LNCAP (cell line): ENCODE results near the gene BMAL2.

ENCODE experiments used
- TF ChIP-seq, protein P1 (sequence below): fragments of 450-650 bp; IDR thresholded peaks from 2 replicates; pipeline ENCODE4 v1.5.1; 2017; ENCODE audit warnings: mild to moderate bottlenecking

The BMAL2 gene

DNA sequence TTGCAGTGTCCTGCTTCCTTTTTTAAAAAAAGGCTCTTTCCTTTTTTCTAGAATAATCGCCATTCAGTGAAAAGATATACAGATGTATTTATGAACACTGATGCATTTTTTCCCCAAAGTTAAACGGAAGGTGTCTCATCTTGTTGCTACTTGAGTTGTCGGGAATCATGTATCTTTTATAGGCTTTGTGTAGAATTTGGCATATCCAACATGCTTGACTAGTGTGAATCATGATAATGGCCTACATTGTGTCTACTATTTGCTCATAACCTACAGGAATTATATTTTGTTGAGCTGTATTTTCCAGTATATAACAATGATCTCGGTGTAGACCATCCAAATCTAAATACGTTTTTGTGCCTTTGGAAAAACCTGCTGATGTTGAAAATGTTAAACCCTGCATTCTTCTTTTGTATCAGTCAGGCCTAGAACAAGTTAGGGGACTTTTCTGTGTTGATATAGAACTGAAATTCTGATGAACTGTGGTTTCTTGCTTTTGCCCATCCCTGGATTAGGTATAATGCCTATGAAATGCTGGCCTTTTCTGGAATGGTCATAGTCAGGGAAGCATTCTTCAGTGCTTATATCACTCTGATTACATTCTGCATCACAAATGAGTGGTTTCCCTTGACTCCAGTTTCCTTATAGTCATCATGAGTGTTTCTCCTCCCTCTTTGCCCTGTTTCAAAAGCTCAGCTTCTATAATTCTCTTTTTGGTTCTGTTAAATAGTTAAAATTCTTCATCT lies 10.8 kb downstream of the BMAL2 start:
- TF ChIP-seq, protein P1, sequence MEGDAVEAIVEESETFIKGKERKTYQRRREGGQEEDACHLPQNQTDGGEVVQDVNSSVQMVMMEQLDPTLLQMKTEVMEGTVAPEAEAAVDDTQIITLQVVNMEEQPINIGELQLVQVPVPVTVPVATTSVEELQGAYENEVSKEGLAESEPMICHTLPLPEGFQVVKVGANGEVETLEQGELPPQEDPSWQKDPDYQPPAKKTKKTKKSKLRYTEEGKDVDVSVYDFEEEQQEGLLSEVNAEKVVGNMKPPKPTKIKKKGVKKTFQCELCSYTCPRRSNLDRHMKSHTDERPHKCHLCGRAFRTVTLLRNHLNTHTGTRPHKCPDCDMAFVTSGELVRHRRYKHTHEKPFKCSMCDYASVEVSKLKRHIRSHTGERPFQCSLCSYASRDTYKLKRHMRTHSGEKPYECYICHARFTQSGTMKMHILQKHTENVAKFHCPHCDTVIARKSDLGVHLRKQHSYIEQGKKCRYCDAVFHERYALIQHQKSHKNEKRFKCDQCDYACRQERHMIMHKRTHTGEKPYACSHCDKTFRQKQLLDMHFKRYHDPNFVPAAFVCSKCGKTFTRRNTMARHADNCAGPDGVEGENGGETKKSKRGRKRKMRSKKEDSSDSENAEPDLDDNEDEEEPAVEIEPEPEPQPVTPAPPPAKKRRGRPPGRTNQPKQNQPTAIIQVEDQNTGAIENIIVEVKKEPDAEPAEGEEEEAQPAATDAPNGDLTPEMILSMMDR, result no peak

DNA sequence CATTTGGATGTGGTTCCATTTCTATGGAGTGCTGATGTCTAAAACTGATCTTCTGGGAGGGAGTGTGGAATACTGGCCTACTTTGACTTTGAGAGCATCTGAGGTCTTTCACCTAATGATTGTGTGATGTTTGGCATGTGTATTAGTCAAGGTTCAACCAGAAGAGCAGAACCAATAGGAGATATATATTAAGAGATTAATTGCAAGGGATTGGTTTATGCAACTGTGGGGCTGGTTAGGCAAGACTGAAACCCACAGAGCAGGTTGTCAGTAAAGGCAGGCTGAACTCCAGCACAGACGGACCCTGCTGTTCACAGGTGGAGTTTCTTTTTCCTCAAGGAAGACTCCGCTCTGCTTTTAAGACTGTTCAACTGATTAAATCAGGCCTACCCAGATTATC lies 11.6 kb downstream of the BMAL2 start:
- TF ChIP-seq, protein P1, result no peak

DNA sequence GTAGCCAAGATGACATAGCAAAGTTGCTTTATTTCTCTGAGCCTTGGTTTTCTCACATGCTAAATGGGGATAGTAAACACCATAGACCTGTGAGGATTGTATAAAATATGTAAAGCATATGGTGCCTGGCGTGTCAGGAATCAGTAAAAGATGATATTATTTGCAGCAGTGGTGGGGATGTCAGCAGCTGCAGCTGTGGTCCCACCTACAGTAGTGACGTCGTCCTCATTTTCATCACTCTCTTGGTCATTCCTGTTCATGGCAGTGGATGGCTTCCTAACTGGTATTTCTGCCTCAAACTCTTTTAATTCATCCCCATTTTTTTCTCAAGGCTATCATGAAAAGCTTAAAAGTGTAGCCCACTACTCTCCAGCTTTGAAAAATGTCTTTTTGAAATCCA lies 12.1 kb downstream of the BMAL2 start:
- TF ChIP-seq, protein P1, result no peak

DNA sequence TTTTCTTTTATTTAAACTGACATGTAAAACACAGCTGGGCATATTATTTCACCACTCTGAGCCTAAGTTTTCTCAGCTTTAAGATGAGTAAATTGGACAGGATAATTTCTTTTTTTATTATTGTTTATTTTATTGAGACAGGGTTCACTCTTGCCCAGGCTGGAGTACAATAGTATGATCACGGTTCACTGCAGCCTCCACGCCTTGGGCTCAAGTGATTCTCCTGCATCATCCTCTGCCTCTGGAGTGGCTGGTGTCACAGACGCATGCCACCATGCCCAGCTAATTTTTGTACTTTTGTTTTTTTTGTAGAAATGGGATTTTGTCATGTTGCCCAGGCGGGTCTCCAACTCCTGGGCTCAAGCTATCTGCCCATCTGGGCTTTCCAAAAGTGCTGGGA lies 12.7 kb downstream of the BMAL2 start:
- TF ChIP-seq, protein P1, result no peak

DNA sequence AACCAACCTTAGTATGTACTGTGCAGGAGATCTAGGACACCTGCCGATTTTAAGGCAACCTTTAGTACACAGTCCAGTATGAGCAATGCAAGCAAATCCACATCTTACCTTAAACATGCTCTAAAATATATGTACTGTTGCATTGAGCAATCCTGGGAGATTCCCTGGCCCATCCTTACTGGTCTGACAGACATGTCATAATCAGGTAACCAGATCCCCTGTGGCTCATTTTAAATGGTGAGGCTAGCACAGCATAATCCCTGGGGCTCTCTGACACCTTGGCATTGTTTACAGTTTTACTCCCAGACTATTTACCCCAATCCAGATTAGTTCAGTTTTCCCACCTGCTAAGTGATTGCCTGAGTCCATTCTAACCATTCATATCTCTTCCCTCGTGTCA lies 15.1 kb downstream of the BMAL2 start:
- TF ChIP-seq, protein P1, result no peak

DNA sequence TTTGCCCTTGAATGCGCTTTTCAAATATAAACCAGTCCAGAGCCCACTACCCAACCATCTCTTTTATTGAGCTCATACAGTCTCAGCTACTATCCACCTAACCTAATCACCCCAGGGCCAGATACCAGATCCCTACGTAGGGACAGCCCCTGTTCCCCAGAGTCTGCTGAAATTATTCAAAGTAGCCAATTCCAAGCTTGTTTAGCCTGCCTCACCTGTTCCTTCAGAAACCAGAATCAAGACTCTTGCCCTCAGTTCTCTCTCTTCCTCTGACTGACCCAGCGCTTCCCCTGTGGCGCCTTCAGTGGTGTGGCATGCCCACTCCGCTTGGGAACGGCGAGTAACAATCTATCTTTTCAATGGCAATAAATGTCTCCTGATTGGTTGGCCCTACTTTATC lies 18.8 kb downstream of the BMAL2 start:
- TF ChIP-seq, protein P1, result no peak

DNA sequence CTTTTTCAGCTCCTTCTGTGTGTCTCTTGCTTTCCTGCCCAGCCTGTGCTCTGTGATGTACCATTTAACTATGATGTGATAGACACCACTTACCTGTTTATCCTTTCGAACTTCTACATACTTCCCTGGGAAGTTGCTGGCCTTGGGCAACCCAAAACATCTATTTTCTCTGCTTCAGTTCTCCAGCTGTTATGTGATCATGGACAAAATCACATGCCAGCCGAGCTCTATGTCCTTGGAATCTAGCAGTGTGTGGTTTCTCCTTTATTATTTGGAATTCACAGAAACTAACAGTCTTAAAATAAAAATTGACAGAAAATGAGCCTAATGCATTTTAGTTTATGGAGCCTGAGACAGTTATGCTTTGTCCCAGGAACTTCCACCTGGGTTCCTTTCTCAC lies 22.9 kb downstream of the BMAL2 start:
- TF ChIP-seq, protein P1, result no peak

DNA sequence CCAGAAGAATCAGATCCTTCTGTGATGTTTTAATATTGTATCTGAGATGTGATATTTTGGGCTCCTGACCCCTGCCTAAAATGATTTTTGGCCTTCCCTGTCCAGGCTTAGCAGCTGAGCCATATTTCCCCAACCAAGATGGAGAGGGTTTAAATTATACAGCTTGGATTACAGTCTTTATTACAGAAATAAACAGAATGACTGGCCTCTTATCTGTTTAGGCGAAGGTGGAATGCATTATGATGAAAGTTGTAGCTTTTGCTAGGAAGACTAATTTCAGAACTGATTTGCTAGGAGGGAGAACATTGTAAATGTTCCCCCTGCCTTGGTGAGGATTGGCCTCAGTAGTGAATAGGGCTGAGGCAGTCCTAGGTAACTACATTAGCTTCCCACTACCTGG lies 23.3 kb downstream of the BMAL2 start:
- TF ChIP-seq, protein P1, result no peak
